HCT116 (cell line): ENCODE data around the gene SDE2. TPM values are rescaled to one million over a fixed set of nuclear protein-coding genes. Genes with fewer than 3 reads are reported as not detected.
"Not testable (repeated sequence)": the region's sequence is repeated elsewhere in the genome, so short reads cannot be mapped to it uniquely, and the experiment has no call there.

Experiments
- ATAC-seq: fragments of 200-7000 bp; cut with Tn5 transposase; 2 replicates; pipeline ENCODE4 v1.9.1; 2020; ENCODE audit warnings: mild to moderate bottlenecking, moderate library complexity
- BruUV-seq: library from RNA; stranded (reverse); fragments of 400-500 nt; replicated peaks from 2 replicates; lab custom pipeline; 2021; lab: Mats Ljungman, UMichigan
- CTCF ChIA-PET: fragments of 300-600 bp; sonication (Branson Sonifier 250); formaldehyde crosslinking; loops from one replicate; lab custom pipeline; 2021; ENCODE audit warnings: antibody characterized with exemption; lab: Charles Lee
- POLR2A ChIA-PET: fragments of 300-600, 350-600 bp; sonication (Branson Sonifier 250); formaldehyde crosslinking; loops from one replicate; lab custom pipeline; 2021; ENCODE audit warnings: antibody characterized with exemption; lab: Charles Lee
- RAD21 ChIA-PET, 2 experiments: fragments of 300-600 bp; sonication (Branson Sonifier 250); formaldehyde crosslinking; loops; one replicate each; lab custom pipeline; 2023; ENCODE audit warnings: low total read pairs in 2 of 2; ENCODE audit not compliant: uncharacterized antibody in 2 of 2, unreplicated experiment in 2 of 2, low non-redundant PET in 1 of 2; lab: Charles Lee
- DNase-seq: peaks from one replicate; pipeline ENCODE4 v3.0.0-alpha.2; 2010; ENCODE audit warnings: low read depth, low spot score
- H2AFZ ChIP-seq: fragments of 200-600 bp; shearing (Covaris generic), sonication (generic); 2 replicates; pipeline ENCODE4 v1.6.1; 2017; ENCODE audit warnings: low read depth, mixed run types, mixed read lengths, antibody characterized with exemption, low read length; ENCODE audit not compliant: poor library complexity, severe bottlenecking
- H3K27ac ChIP-seq: 2 replicates; pipeline ENCODE4 v1.5.1; 2012; ENCODE audit warnings: low read depth, low read length
- H3K27me3 ChIP-seq: fragments of 200-600 bp; sonication (generic); 2 replicates; pipeline ENCODE4 v1.6.1; 2016; ENCODE audit warnings: mixed run types, low read length, mixed read lengths; ENCODE audit not compliant: insufficient read depth
- H3K36me3 ChIP-seq, 2 experiments: fragments of 200-500 bp in 1 of 2; fragments of 200-600 bp in 1 of 2; sonication (Bioruptor generic) in 1 of 2; sonication (generic) in 1 of 2; 2 replicates each; pipeline versions ENCODE4 v1.5.1 to v1.6.1; 2014 to 2016; ENCODE audit warnings: low read length in 2 of 2, inconsistent platforms in 1 of 2, mixed read lengths in 1 of 2, mixed run types in 1 of 2; ENCODE audit not compliant: insufficient read depth in 2 of 2, control insufficient read depth in 1 of 2
- H3K4me1 ChIP-seq, 2 experiments: fragments of 200-600 bp in 1 of 2; sonication (generic) in 1 of 2; 2 replicates each; pipeline versions ENCODE4 v1.5.1 to v1.6.1; 2012 to 2017; ENCODE audit warnings: low read length in 2 of 2, inconsistent platforms in 1 of 2, mild to moderate bottlenecking in 1 of 2, mixed read lengths in 1 of 2, mixed run types in 1 of 2, moderate library complexity in 1 of 2; ENCODE audit not compliant: insufficient read depth in 2 of 2, control insufficient read depth in 1 of 2
- H3K4me2 ChIP-seq: fragments of 200-600 bp; sonication (generic); 2 replicates; pipeline ENCODE4 v1.6.1; 2017; ENCODE audit warnings: mixed run types, low read length, mixed read lengths
- H3K4me3 ChIP-seq, 2 experiments: fragments of 200-600 bp in 1 of 2; sonication (generic) in 1 of 2; replicated peaks in 1 of 2; 2 replicates each; pipeline ENCODE4 v1.5.1; 2011 to 2016; ENCODE audit warnings: low read length in 2 of 2, control low read depth in 1 of 2, low read depth in 1 of 2, mild to moderate bottlenecking in 1 of 2, mixed read lengths in 1 of 2, mixed run types in 1 of 2
- H3K79me2 ChIP-seq: fragments of 200-600 bp; sonication (generic); 2 replicates; pipeline ENCODE4 v1.6.1; 2017; ENCODE audit warnings: mild to moderate bottlenecking, mixed run types, low read length, moderate library complexity, mixed read lengths; ENCODE audit not compliant: insufficient read depth
- H3K9ac ChIP-seq: fragments of 200-600 bp; sonication (generic); 2 replicates; pipeline ENCODE4 v1.6.1; 2016; ENCODE audit warnings: low read length, mixed read lengths
- H3K9me2 ChIP-seq: fragments of 200-600 bp; sonication (generic), shearing (Covaris generic); 2 replicates; pipeline ENCODE4 v1.6.1; 2017; ENCODE audit warnings: mixed run types, mild to moderate bottlenecking, moderate library complexity; ENCODE audit not compliant: insufficient read depth
- H3K9me3 ChIP-seq, 2 experiments: fragments of 200-500 bp in 1 of 2; fragments of 200-600 bp in 1 of 2; sonication (Bioruptor generic) in 1 of 2; sonication (generic) in 1 of 2; 2 replicates each; pipeline ENCODE4 v1.6.1; 2014 to 2017; ENCODE audit warnings: low read length in 2 of 2, mixed read lengths in 2 of 2, inconsistent platforms in 1 of 2, low read depth in 1 of 2, mild to moderate bottlenecking in 1 of 2, mixed run types in 1 of 2, moderate library complexity in 1 of 2; ENCODE audit not compliant: control insufficient read depth in 1 of 2, insufficient read depth in 1 of 2
- H4K20me1 ChIP-seq: fragments of 200-600 bp; sonication (generic), shearing (Covaris generic); 2 replicates; pipeline ENCODE4 v1.6.1; 2017; ENCODE audit warnings: mixed run types, mild to moderate bottlenecking, moderate library complexity; ENCODE audit not compliant: insufficient read depth
- CEBPB ChIP-seq: IDR thresholded peaks from 2 replicates; pipeline ENCODE4 v1.6.1; 2012; ENCODE audit warnings: low read depth
- JUND ChIP-seq: IDR thresholded peaks from 2 replicates; pipeline ENCODE4 v1.6.1; 2012
- POLR2AphosphoS5 ChIP-seq: IDR thresholded peaks from 2 replicates; pipeline ENCODE4 v1.6.1; 2011; ENCODE audit warnings: mild to moderate bottlenecking, low read depth, low read length, moderate library complexity
- RAD21 ChIP-seq: IDR thresholded peaks from 2 replicates; pipeline ENCODE4 v1.6.1; 2012; ENCODE audit warnings: low read depth, mild to moderate bottlenecking
- REST ChIP-seq: IDR thresholded peaks from 2 replicates; pipeline ENCODE4 v1.6.1; 2012; ENCODE audit warnings: low read depth
- intact Hi-C: fragments of 100-400 bp; cut with micrococcal nuclease; formaldehyde crosslinking; loops from 2 replicates; pipeline ENCODE4 v1.10.0; 2022
- total RNA-seq: library from RNA; stranded (reverse); gene quantifications from one replicate; pipeline ENCODE4 v1.2.1, GENCODE V29; 2021; ENCODE audit not compliant: unreplicated experiment

SDE2 gene
- total RNA-seq, 1 experiment from 2014 or later: 22.5 TPM

- no peak for DNase-seq
Observed at GRCh38 chr1:225977937-225978748, 21.0 kb downstream of the SDE2 start.

GRCh38 chr1:225975146-225975545 lies 24.0 kb downstream of the SDE2 start:
- ChIA-PET RAD21 (interaction anchor here in 1 of 2 experiments (1.5 kb wide), 1 partner anchor 501 kb away, joined by 4 read pairs; no protein-coding TSS in a partner anchor), CTCF (interaction anchor here (1.9 kb wide), 1 partner anchor 500 kb away, joined by 8 read pairs; no protein-coding TSS in a partner anchor)
- H3K4me3 ChIP-seq, ATAC-seq, H3K27ac ChIP-seq, H4K20me1 ChIP-seq, H3K9ac ChIP-seq, H3K9me2 ChIP-seq, H3K79me2 ChIP-seq, H3K4me2 ChIP-seq, POLR2A ChIA-PET, BruUV-seq, H3K27me3 ChIP-seq, H2AFZ ChIP-seq, DNase-seq, H3K4me1 ChIP-seq, H3K9me3 ChIP-seq: not testable (repeated sequence)
- peaks cover 2 to 13% of the 10 kb centered on the region in 2 experiments; a peak in 2 of 4 replicates for H3K36me3 ChIP-seq
- intact Hi-C loops: loop anchor here (5.0 to 10.0 kb wide), 4 partner anchors 120 to 1460 kb away; no protein-coding TSS in a partner anchor

More at GRCh38 chr1:225977937-225978748, 21.0 kb downstream of the SDE2 start:
- no peak for TF ChIP-seq CEBPB
- no peak for TF ChIP-seq POLR2AphosphoS5
- peak; percentile 23; the same call in 1 of the 2 replicates for TF ChIP-seq RAD21
- no peak for TF ChIP-seq REST
- no peak for TF ChIP-seq JUND
- TF ChIP-seq, all 23 proteins: peak for 1
- Histone ChIP-seq H3K9me2 (no peaks in the 10 kb centered on the region), H3K36me3 (peaks cover 12 to 40% of the 10 kb centered on the region in 2 experiments), H3K27ac (no peak overlapping the region), H3K79me2 (no peaks in the 10 kb centered on the region), H3K27me3 (no peaks in the 10 kb centered on the region), H3K4me3 (no peak overlapping the region), H3K4me2 (no peak overlapping the region), H4K20me1 (no peaks in the 10 kb centered on the region), H3K4me1 (no peaks in the 10 kb centered on the region), H3K9me3 (peaks cover 4 to 8% of the 10 kb centered on the region in 2 experiments; a peak in 2 of 4 replicates), H2AFZ (no peak overlapping the region), H3K9ac (no peak overlapping the region)
- no TSS peak for BruUV-seq
- ChIA-PET POLR2A (no interaction called here), CTCF (interaction anchor here (1.0 to 1.9 kb wide), 2 partner anchors 9 to 504 kb away, joined by 3 to 6 read pairs; no protein-coding TSS in a partner anchor), RAD21 (no interaction called here)
- ATAC-seq: no peak
- intact Hi-C loops: loop anchor here (2.0 to 10.0 kb wide), 7 partner anchors 67 to 1463 kb away; partner anchors contain the start of gene SRP9
